GM19351 (cell line): ENCODE results near the gene MUS81.
A peak's percentile ranks its signal among the peaks of the same experiment; 100 is the strongest.
"Not testable (repeated sequence)": the region's sequence is repeated elsewhere in the genome, so short reads cannot be mapped to it uniquely, and the experiment has no call there.

Experiments used
- ATAC-seq: cut with Tn5 transposase; IDR thresholded peaks from one replicate; pipeline ENCODE4 v1.9.1; 2021; ENCODE audit warnings: mild to moderate bottlenecking, moderate library complexity; ENCODE audit not compliant: unreplicated experiment

The MUS81 gene

GRCh38 chr11:65847746-65848145, 12.5 kb upstream of the MUS81 start:
- ATAC-seq = no peak

- ATAC-seq = not testable (repeated sequence)
These were observed 11.5 kb upstream of the MUS81 start for GRCh38 chr11:65848693-65849092.

GRCh38 chr11:65849366-65849765, 10.9 kb upstream of the MUS81 start:
- ATAC-seq = no peak

GRCh38 chr11:65849771-65850216, 10.4 kb upstream of the MUS81 start:
- no peak for ATAC-seq

- ATAC-seq = no peak
These were observed 9.8 kb upstream of the MUS81 start for GRCh38 chr11:65850217-65851082.

- no peak for ATAC-seq
These were observed 9.1 kb upstream of the MUS81 start for GRCh38 chr11:65851083-65851579.

- ATAC-seq = no peak
These were observed 8.3 kb upstream of the MUS81 start for GRCh38 chr11:65851811-65852507.

- ATAC-seq = no peak
These were observed 7.6 kb upstream of the MUS81 start for GRCh38 chr11:65852508-65853245.

- ATAC-seq = no peak
These were observed 6.8 kb upstream of the MUS81 start for GRCh38 chr11:65853246-65853979.

- ATAC-seq = no peak
These were observed 6.1 kb upstream of the MUS81 start for GRCh38 chr11:65854161-65854592.

GRCh38 chr11:65854852-65855837, 5.1 kb upstream of the MUS81 start:
- no peak for ATAC-seq

- ATAC-seq = no peak
These were observed 4.3 kb upstream of the MUS81 start for GRCh38 chr11:65855927-65856363.

- ATAC-seq = no peak
These were observed 3.3 kb upstream of the MUS81 start for GRCh38 chr11:65856689-65857499.

GRCh38 chr11:65857500-65857852, 2.8 kb upstream of the MUS81 start:
- no peak for ATAC-seq

GRCh38 chr11:65857853-65858680, 2.2 kb upstream of the MUS81 start, which contains the start of gene CFL1:
Gene CFL1, minus strand, starts transcription at chr11:65858180. Its CDS starts 81 bp downstream, at chr11:65858099.
- peak; percentile 45 for ATAC-seq

- no peak for ATAC-seq
These were observed 1.5 kb upstream of the MUS81 start for GRCh38 chr11:65858681-65859087.

GRCh38 chr11:65859095-65859811, 980 bp upstream of the MUS81 start:
- peak; percentile 56 for ATAC-seq
